Fibroblast of skin of left biceps (primary cell): Measurements from ENCODE around the gene TTC27.
"Not testable (repeated sequence)": the region's sequence is repeated elsewhere in the genome, so short reads cannot be mapped to it uniquely, and the experiment has no call there.

Source experiments
- DNase-seq, 2 experiments: peaks; one replicate each; pipeline ENCODE4 v3.0.0-alpha.2; 2013; ENCODE audit warnings: low read depth in 2 of 2

The TTC27 gene

GRCh38 chr2:32719933-32720716, 92.3 kb downstream of the TTC27 start:
- no peak for DNase-seq

GRCh38 chr2:32720771-32721170, 92.9 kb downstream of the TTC27 start:
- no peak for DNase-seq

- no peak for DNase-seq
Measured at GRCh38 chr2:32721376-32721775, 93.5 kb downstream of the TTC27 start.

GRCh38 chr2:32723467-32724079, 95.7 kb downstream of the TTC27 start:
- no peak for DNase-seq

- DNase-seq, result not testable (repeated sequence)
Measured at GRCh38 chr2:32726678-32727077, 98.8 kb downstream of the TTC27 start.

GRCh38 chr2:32727157-32727556, 99.3 kb downstream of the TTC27 start:
- no peak for DNase-seq

GRCh38 chr2:32730958-32731357, 103.1 kb downstream of the TTC27 start:
- not testable (repeated sequence) for DNase-seq

- peak; percentile 45 to 47 for DNase-seq
Measured at GRCh38 chr2:32732120-32732519, 104.3 kb downstream of the TTC27 start.

- no peak for DNase-seq
Measured at GRCh38 chr2:32732912-32733472, 105.1 kb downstream of the TTC27 start.

- DNase-seq, result no peak
Measured at GRCh38 chr2:32735348-32735747, 107.5 kb downstream of the TTC27 start.

GRCh38 chr2:32738939-32739338, 111.1 kb downstream of the TTC27 start:
- DNase-seq, result no peak

- no peak for DNase-seq
Measured at GRCh38 chr2:32739664-32740063, 111.8 kb downstream of the TTC27 start.

GRCh38 chr2:32741575-32741974, 113.7 kb downstream of the TTC27 start:
- DNase-seq, result no peak

GRCh38 chr2:32742376-32742775, 114.5 kb downstream of the TTC27 start:
- no peak for DNase-seq

- DNase-seq, result no peak
Measured at GRCh38 chr2:32743480-32744236, 115.8 kb downstream of the TTC27 start.

GRCh38 chr2:32745191-32745590, 117.3 kb downstream of the TTC27 start:
- no peak for DNase-seq

GRCh38 chr2:32745675-32746074, 117.8 kb downstream of the TTC27 start:
- DNase-seq, result no peak

GRCh38 chr2:32746669-32747068, 118.8 kb downstream of the TTC27 start:
- DNase-seq, result peak; percentile 36 to 41

GRCh38 chr2:32748158-32748557, 120.3 kb downstream of the TTC27 start:
- DNase-seq, result no peak

- no peak for DNase-seq
Measured at GRCh38 chr2:32750880-32751279, 123.0 kb downstream of the TTC27 start.

GRCh38 chr2:32752205-32752604, 124.4 kb downstream of the TTC27 start:
- peak; percentile 29 to 42 for DNase-seq

GRCh38 chr2:32752952-32753351, 125.1 kb downstream of the TTC27 start:
- no peak for DNase-seq
